HCT116 (cell line): ENCODE data around the gene KCNC4. TPM values are rescaled to one million over a fixed set of nuclear protein-coding genes. Genes with fewer than 3 reads are reported as not detected.

ENCODE experiments used
- ATAC-seq: fragments of 200-7000 bp; cut with Tn5 transposase; 2 replicates; pipeline ENCODE4 v1.9.1; 2020; ENCODE audit warnings: mild to moderate bottlenecking, moderate library complexity
- BruUV-seq: library from RNA; stranded (reverse); fragments of 400-500 nt; replicated peaks from 2 replicates; lab custom pipeline; 2021; lab: Mats Ljungman, UMichigan
- CTCF ChIA-PET: fragments of 300-600 bp; sonication (Branson Sonifier 250); formaldehyde crosslinking; loops from one replicate; lab custom pipeline; 2021; ENCODE audit warnings: antibody characterized with exemption; lab: Charles Lee
- POLR2A ChIA-PET: fragments of 300-600, 350-600 bp; sonication (Branson Sonifier 250); formaldehyde crosslinking; loops from one replicate; lab custom pipeline; 2021; ENCODE audit warnings: antibody characterized with exemption; lab: Charles Lee
- RAD21 ChIA-PET, 2 experiments: fragments of 300-600 bp; sonication (Branson Sonifier 250); formaldehyde crosslinking; loops; one replicate each; lab custom pipeline; 2023; ENCODE audit warnings: low total read pairs in 2 of 2; ENCODE audit not compliant: uncharacterized antibody in 2 of 2, unreplicated experiment in 2 of 2, low non-redundant PET in 1 of 2; lab: Charles Lee
- DNase-seq: peaks from one replicate; pipeline ENCODE4 v3.0.0-alpha.2; 2010; ENCODE audit warnings: low read depth, low spot score
- H2AFZ ChIP-seq: fragments of 200-600 bp; shearing (Covaris generic), sonication (generic); 2 replicates; pipeline ENCODE4 v1.6.1; 2017; ENCODE audit warnings: low read depth, mixed run types, mixed read lengths, antibody characterized with exemption, low read length; ENCODE audit not compliant: poor library complexity, severe bottlenecking
- H3K27ac ChIP-seq: 2 replicates; pipeline ENCODE4 v1.5.1; 2012; ENCODE audit warnings: low read depth, low read length
- H3K27me3 ChIP-seq: fragments of 200-600 bp; sonication (generic); 2 replicates; pipeline ENCODE4 v1.6.1; 2016; ENCODE audit warnings: mixed run types, low read length, mixed read lengths; ENCODE audit not compliant: insufficient read depth
- H3K36me3 ChIP-seq, 2 experiments: fragments of 200-500 bp in 1 of 2; fragments of 200-600 bp in 1 of 2; sonication (Bioruptor generic) in 1 of 2; sonication (generic) in 1 of 2; 2 replicates each; pipeline versions ENCODE4 v1.5.1 to v1.6.1; 2014 to 2016; ENCODE audit warnings: low read length in 2 of 2, inconsistent platforms in 1 of 2, mixed read lengths in 1 of 2, mixed run types in 1 of 2; ENCODE audit not compliant: insufficient read depth in 2 of 2, control insufficient read depth in 1 of 2
- H3K4me1 ChIP-seq, 2 experiments: fragments of 200-600 bp in 1 of 2; sonication (generic) in 1 of 2; 2 replicates each; pipeline versions ENCODE4 v1.5.1 to v1.6.1; 2012 to 2017; ENCODE audit warnings: low read length in 2 of 2, inconsistent platforms in 1 of 2, mild to moderate bottlenecking in 1 of 2, mixed read lengths in 1 of 2, mixed run types in 1 of 2, moderate library complexity in 1 of 2; ENCODE audit not compliant: insufficient read depth in 2 of 2, control insufficient read depth in 1 of 2
- H3K4me2 ChIP-seq: fragments of 200-600 bp; sonication (generic); 2 replicates; pipeline ENCODE4 v1.6.1; 2017; ENCODE audit warnings: mixed run types, low read length, mixed read lengths
- H3K4me3 ChIP-seq, 2 experiments: fragments of 200-600 bp in 1 of 2; sonication (generic) in 1 of 2; replicated peaks in 1 of 2; 2 replicates each; pipeline ENCODE4 v1.5.1; 2011 to 2016; ENCODE audit warnings: low read length in 2 of 2, control low read depth in 1 of 2, low read depth in 1 of 2, mild to moderate bottlenecking in 1 of 2, mixed read lengths in 1 of 2, mixed run types in 1 of 2
- H3K79me2 ChIP-seq: fragments of 200-600 bp; sonication (generic); 2 replicates; pipeline ENCODE4 v1.6.1; 2017; ENCODE audit warnings: mild to moderate bottlenecking, mixed run types, low read length, moderate library complexity, mixed read lengths; ENCODE audit not compliant: insufficient read depth
- H3K9ac ChIP-seq: fragments of 200-600 bp; sonication (generic); 2 replicates; pipeline ENCODE4 v1.6.1; 2016; ENCODE audit warnings: low read length, mixed read lengths
- H3K9me2 ChIP-seq: fragments of 200-600 bp; sonication (generic), shearing (Covaris generic); 2 replicates; pipeline ENCODE4 v1.6.1; 2017; ENCODE audit warnings: mixed run types, mild to moderate bottlenecking, moderate library complexity; ENCODE audit not compliant: insufficient read depth
- H3K9me3 ChIP-seq, 2 experiments: fragments of 200-500 bp in 1 of 2; fragments of 200-600 bp in 1 of 2; sonication (Bioruptor generic) in 1 of 2; sonication (generic) in 1 of 2; 2 replicates each; pipeline ENCODE4 v1.6.1; 2014 to 2017; ENCODE audit warnings: low read length in 2 of 2, mixed read lengths in 2 of 2, inconsistent platforms in 1 of 2, low read depth in 1 of 2, mild to moderate bottlenecking in 1 of 2, mixed run types in 1 of 2, moderate library complexity in 1 of 2; ENCODE audit not compliant: control insufficient read depth in 1 of 2, insufficient read depth in 1 of 2
- H4K20me1 ChIP-seq: fragments of 200-600 bp; sonication (generic), shearing (Covaris generic); 2 replicates; pipeline ENCODE4 v1.6.1; 2017; ENCODE audit warnings: mixed run types, mild to moderate bottlenecking, moderate library complexity; ENCODE audit not compliant: insufficient read depth
- EGR1 ChIP-seq: IDR thresholded peaks from 2 replicates; pipeline ENCODE4 v1.6.1; 2012; ENCODE audit warnings: low read depth
- EZH2 ChIP-seq: fragments of 200-600 bp; sonication (generic); IDR thresholded peaks from 2 replicates; pipeline ENCODE4 v1.6.1; 2017; ENCODE audit warnings: antibody characterized with exemption, mixed run types
- FOSL1 ChIP-seq: IDR thresholded peaks from 2 replicates; pipeline ENCODE4 v1.6.1; 2012; ENCODE audit warnings: low read depth
- JUND ChIP-seq: IDR thresholded peaks from 2 replicates; pipeline ENCODE4 v1.6.1; 2012
- RAD21 ChIP-seq: IDR thresholded peaks from 2 replicates; pipeline ENCODE4 v1.6.1; 2012; ENCODE audit warnings: low read depth, mild to moderate bottlenecking
- SIN3A ChIP-seq: IDR thresholded peaks from 2 replicates; pipeline ENCODE4 v1.6.1; 2012; ENCODE audit warnings: low read depth
- SRF ChIP-seq: IDR thresholded peaks from 2 replicates; pipeline ENCODE4 v1.6.1; 2012; ENCODE audit warnings: low read depth
- ZBTB33 ChIP-seq: IDR thresholded peaks from 2 replicates; pipeline ENCODE4 v1.6.1; 2011; ENCODE audit warnings: mild to moderate bottlenecking, low read length, moderate library complexity; ENCODE audit not compliant: insufficient replicate concordance; ENCODE audit errors: extremely low read depth
- intact Hi-C: fragments of 100-400 bp; cut with micrococcal nuclease; formaldehyde crosslinking; loops from 2 replicates; pipeline ENCODE4 v1.10.0; 2022
- total RNA-seq: library from RNA; stranded (reverse); gene quantifications from one replicate; pipeline ENCODE4 v1.2.1, GENCODE V29; 2021; ENCODE audit not compliant: unreplicated experiment
- TF ChIP-seq, protein P1 (sequence below): IDR thresholded peaks from 2 replicates; pipeline ENCODE4 v1.6.1; 2012

The KCNC4 gene
- total RNA-seq, 1 experiment from 2014 or later = 13.0 TPM

DNA sequence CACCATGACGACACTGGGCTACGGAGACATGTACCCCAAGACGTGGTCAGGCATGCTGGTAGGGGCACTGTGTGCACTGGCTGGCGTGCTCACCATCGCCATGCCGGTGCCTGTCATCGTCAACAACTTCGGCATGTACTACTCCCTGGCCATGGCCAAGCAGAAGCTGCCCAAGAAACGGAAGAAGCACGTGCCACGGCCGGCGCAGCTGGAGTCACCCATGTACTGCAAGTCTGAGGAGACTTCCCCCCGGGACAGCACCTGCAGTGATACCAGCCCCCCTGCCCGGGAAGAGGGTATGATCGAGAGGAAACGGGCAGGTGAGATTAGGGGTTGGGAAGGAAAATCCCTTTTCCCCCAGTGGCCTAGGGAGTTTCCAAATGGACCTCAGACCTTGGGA, 13.5 kb downstream of the KCNC4 start:
- H3K27me3 ChIP-seq = no peaks in the 10 kb centered on the region
- ATAC-seq (no peak), DNase-seq (no peak)
- no peak overlapping the region for H3K9ac ChIP-seq
- no peaks in the 10 kb centered on the region for H3K9me2 ChIP-seq
- peaks cover 0 to 2% of the 10 kb centered on the region in 2 experiments; a peak in 1 of 4 replicates for H3K36me3 ChIP-seq
- no peak overlapping the region for H2AFZ ChIP-seq
- no peaks in the 10 kb centered on the region for H4K20me1 ChIP-seq
- no peaks in the 10 kb centered on the region for H3K4me1 ChIP-seq
- no peaks in the 10 kb centered on the region for H3K79me2 ChIP-seq
- H3K9me3 ChIP-seq = no peaks in the 10 kb centered on the region
- no peak for TF ChIP-seq FOSL1
- TF ChIP-seq EGR1 = no peak
- TF ChIP-seq JUND = no peak
- TF ChIP-seq, protein P1, sequence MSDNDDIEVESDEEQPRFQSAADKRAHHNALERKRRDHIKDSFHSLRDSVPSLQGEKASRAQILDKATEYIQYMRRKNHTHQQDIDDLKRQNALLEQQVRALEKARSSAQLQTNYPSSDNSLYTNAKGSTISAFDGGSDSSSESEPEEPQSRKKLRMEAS = no peak
- TF ChIP-seq SRF = no peak
- no peak for TF ChIP-seq ZBTB33
- no peak for TF ChIP-seq SIN3A
- no peak for TF ChIP-seq RAD21
- TF ChIP-seq EZH2 = no peak
- no peak overlapping the region for H3K4me2 ChIP-seq
- no peak overlapping the region for H3K27ac ChIP-seq
- intact Hi-C loops = no loop called here
- CTCF ChIA-PET = no interaction called here
- RAD21 ChIA-PET = no interaction called here
- POLR2A ChIA-PET = no interaction called here
- BruUV-seq = no TSS peak
- H3K4me3 ChIP-seq = no peak overlapping the region
